Glutamatergic neuron (in vitro differentiated cells): ENCODE measurements around the gene NAT14. TPM values are rescaled to one million over a fixed set of nuclear protein-coding genes. Genes with fewer than 3 reads are reported as not detected.
"Not testable (repeated sequence)": the region's sequence is repeated elsewhere in the genome, so short reads cannot be mapped to it uniquely, and the experiment has no call there.

Experiments
- DNase-seq: peaks from one replicate; pipeline ENCODE4 v3.0.0; 2022
- H3K27ac Mint-ChIP-seq: one replicate; pipeline ENCODE4 v1.8.0; 2020; ENCODE audit warnings: mild to moderate bottlenecking, mixed read lengths, inconsistent platforms; ENCODE audit not compliant: unreplicated experiment
- H3K27me3 Mint-ChIP-seq: one replicate; pipeline ENCODE4 v1.8.0; 2020; ENCODE audit warnings: mild to moderate bottlenecking, moderate library complexity, mixed read lengths, inconsistent platforms; ENCODE audit not compliant: unreplicated experiment
- H3K36me3 Mint-ChIP-seq: one replicate; pipeline ENCODE4 v1.8.0; 2020; ENCODE audit warnings: mild to moderate bottlenecking, mixed read lengths, inconsistent platforms; ENCODE audit not compliant: unreplicated experiment
- H3K4me1 Mint-ChIP-seq: one replicate; pipeline ENCODE4 v1.8.0; 2020; ENCODE audit warnings: mild to moderate bottlenecking, low read depth, mixed read lengths, inconsistent platforms; ENCODE audit not compliant: unreplicated experiment
- H3K4me3 Mint-ChIP-seq: one replicate; pipeline ENCODE4 v1.8.0; 2020; ENCODE audit warnings: mild to moderate bottlenecking, mixed read lengths, inconsistent platforms; ENCODE audit not compliant: unreplicated experiment
- H3K9me3 Mint-ChIP-seq: one replicate; pipeline ENCODE4 v1.8.0; 2020; ENCODE audit warnings: mild to moderate bottlenecking, moderate library complexity, mixed read lengths, inconsistent platforms; ENCODE audit not compliant: unreplicated experiment
- total RNA-seq: library from RNA; stranded (reverse); fragmentation: NEBNext Ultra II Directional; extraction: Animal tissue kit (Norgen Biotek cat#: 25700); gene quantifications from one replicate; pipeline ENCODE4 v1.2.1, GENCODE V29; 2021; ENCODE audit not compliant: unreplicated experiment
- TF ChIP-seq, protein P1 (sequence below): fragments of 200-600 bp; sonication (generic); IDR thresholded peaks from one replicate; pipeline ENCODE4 v1.5.0; 2021; ENCODE audit not compliant: partially characterized antibody, unreplicated experiment

NAT14 gene
- total RNA-seq, 1 donor from 2014 or later, result 125 TPM

DNA sequence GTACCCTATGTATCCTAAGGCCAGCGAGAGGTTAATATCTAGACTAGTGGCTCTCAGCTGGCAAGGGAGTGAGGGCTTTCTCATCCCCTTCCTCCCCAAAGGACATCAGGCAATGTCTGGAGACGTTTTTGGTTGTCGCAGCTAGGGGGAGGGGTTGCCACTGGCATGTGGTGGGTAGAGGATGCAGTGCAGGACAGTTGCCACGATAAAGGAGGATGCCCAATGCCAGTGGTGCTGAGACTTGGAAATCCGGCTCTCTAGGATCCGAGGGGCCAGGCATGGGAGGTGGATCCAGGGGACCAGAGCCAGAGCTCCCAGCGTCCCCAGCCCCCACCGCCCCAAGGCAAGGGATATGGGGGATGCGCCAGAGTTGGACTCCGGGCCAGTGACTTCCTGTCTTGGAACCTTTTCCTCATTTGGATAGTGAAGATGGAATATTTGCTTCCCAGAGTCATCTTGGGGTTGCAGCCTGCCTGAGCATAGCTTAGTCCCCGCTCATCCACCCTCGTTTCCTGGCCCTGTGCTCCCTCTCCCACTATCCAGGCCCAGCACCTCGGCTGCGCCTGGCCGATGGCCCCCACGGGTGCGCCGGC lies 8.2 kb downstream of the NAT14 start:
- H3K27ac Mint-ChIP-seq, result no peak overlapping the region
- peaks cover 10% of the 10 kb centered on the region for H3K27me3 Mint-ChIP-seq
- H3K4me3 Mint-ChIP-seq, result no peak overlapping the region
- peaks cover 7% of the 10 kb centered on the region for H3K9me3 Mint-ChIP-seq
- no peaks in the 10 kb centered on the region for H3K36me3 Mint-ChIP-seq
- peaks cover 10% of the 10 kb centered on the region for H3K4me1 Mint-ChIP-seq
- no peak for DNase-seq
- TF ChIP-seq, protein P1, sequence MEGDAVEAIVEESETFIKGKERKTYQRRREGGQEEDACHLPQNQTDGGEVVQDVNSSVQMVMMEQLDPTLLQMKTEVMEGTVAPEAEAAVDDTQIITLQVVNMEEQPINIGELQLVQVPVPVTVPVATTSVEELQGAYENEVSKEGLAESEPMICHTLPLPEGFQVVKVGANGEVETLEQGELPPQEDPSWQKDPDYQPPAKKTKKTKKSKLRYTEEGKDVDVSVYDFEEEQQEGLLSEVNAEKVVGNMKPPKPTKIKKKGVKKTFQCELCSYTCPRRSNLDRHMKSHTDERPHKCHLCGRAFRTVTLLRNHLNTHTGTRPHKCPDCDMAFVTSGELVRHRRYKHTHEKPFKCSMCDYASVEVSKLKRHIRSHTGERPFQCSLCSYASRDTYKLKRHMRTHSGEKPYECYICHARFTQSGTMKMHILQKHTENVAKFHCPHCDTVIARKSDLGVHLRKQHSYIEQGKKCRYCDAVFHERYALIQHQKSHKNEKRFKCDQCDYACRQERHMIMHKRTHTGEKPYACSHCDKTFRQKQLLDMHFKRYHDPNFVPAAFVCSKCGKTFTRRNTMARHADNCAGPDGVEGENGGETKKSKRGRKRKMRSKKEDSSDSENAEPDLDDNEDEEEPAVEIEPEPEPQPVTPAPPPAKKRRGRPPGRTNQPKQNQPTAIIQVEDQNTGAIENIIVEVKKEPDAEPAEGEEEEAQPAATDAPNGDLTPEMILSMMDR, result no peak

DNA sequence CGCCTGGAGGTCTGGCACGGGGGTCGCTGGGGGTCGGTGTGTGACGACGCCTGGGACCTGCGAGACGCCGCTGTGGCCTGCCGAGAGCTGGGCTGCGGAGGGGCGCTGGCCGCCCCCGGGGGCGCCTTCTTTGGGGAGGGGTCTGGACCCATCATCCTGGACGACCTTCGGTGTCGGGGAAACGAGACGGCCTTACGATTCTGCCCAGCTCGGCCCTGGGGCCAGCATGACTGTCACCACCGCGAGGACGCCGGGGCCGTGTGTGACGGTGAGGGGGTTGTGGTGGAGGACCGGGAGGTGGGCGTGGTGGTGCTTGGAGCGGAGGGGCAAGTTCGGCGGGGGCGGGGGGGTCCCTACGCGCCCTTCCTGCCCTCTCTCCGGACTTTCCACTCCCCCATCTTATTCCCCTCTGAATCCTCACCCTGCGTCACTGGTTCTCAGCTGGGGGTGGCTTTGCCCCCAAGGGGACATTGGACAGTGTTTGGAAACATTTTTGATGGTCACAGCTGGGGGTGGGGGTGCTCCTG lies 8.7 kb downstream of the NAT14 start:
- Mint-ChIP-seq H3K9me3 (peaks cover 7% of the 10 kb centered on the region), H3K27ac (no peak overlapping the region), H3K27me3 (peaks cover 10% of the 10 kb centered on the region), H3K4me1 (peaks cover 10% of the 10 kb centered on the region), H3K36me3 (no peaks in the 10 kb centered on the region), H3K4me3 (no peak overlapping the region)
- DNase-seq, result no peak
- TF ChIP-seq, protein P1, result no peak

DNA sequence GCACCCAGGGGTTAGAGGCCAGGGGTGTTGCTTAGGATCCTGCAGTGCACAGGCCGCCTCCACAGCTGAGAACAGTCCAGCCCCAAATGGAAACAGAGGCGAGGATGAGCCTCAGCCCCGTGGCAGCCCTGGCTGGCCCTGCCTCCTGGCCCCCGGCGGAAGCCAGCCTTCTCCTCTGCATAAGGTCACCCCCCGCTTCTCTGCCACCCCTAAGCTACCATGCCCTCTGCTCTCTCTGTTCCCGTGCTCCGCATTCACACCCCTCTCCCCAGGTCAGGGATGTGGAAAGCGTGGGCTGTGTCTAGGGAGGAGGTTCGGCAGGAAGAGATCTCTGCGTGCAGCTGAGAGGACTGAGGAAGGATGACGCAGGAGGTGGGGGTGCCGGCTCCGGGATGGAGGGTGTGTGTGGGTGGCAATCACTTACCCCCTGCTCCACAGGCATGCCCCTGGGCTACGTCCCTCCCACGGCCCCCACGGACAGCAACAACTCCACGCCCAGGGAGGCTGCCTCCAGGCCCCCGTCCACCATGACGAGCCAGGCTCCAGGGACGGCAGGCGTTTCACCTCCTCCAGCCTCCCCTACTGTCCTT lies 9.3 kb downstream of the NAT14 start:
- TF ChIP-seq, protein P1, result no peak
- Mint-ChIP-seq H3K9me3 (peaks cover 7% of the 10 kb centered on the region), H3K27ac (no peak overlapping the region), H3K4me1 (peaks cover 10% of the 10 kb centered on the region), H3K4me3 (no peak overlapping the region), H3K27me3 (peaks cover 10% of the 10 kb centered on the region), H3K36me3 (no peaks in the 10 kb centered on the region)
- no peak for DNase-seq

DNA sequence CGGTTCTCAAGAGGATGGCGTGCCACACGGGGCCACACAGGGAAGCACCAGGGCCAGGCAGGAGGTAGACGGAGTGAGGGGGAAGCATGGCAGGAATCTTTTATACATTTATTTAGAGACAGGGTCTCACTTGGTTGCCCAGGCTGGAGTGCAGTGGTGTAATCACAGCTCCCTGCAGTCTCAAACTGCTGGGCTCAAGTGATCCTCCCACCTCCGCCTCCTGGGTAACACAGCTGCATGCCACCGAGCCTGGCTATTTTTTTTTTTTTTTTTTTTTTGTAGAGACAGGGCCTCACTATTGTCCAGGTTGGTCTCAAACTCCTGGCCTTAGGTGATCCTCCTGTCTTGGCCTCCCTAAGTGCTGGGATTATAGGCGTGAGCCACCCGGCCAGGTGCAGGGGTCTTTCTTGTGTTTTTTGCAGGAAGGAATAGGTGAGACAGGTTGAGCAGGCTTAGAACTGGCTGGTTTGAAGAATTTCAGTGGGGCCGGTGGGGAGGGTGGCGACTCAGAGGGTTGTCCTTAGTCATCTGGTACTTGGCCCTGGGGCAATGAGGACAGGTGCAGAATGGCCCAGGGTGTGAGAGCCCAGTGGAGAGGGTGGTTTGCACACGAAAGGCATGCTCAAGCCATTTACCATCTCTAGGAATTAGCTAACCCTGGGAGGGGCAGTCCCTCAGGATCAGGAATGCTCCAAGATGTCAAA lies 10.8 kb downstream of the NAT14 start:
- peak overlapping the region; percentile 76 for H3K4me3 Mint-ChIP-seq
- DNase-seq, result no peak
- peaks cover 7% of the 10 kb centered on the region for H3K9me3 Mint-ChIP-seq
- peaks cover 10% of the 10 kb centered on the region for H3K4me1 Mint-ChIP-seq
- TF ChIP-seq, protein P1, result no peak
- H3K27ac Mint-ChIP-seq, result peak overlapping the region; percentile 62
- H3K27me3 Mint-ChIP-seq, result peaks cover 13% of the 10 kb centered on the region
- H3K36me3 Mint-ChIP-seq, result no peaks in the 10 kb centered on the region

DNA sequence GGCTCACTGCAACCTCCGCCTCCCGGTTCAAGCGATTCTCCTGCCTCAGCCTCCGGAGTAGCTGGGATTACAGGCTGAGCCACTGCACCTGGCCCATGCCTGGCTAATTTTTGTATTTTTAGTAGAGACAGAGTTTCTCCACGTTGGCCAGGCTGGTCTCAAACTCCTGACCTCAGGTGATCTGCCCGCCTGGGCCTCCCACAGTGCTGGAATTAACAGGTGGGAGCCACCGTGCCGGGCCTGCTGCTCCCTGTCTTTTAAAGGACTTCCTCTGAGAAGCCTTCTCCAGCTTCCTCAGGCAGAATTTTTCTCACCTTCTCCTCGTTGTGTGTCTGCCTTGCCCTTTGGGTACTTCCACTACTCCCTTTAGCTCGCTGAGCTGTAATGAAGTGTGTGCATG lies 11.8 kb downstream of the NAT14 start:
- H3K27me3 Mint-ChIP-seq, result peaks cover 17% of the 10 kb centered on the region
- not testable (repeated sequence) for H3K9me3 Mint-ChIP-seq, DNase-seq, H3K27ac Mint-ChIP-seq, H3K4me1 Mint-ChIP-seq, H3K36me3 Mint-ChIP-seq
- H3K4me3 Mint-ChIP-seq, result peak overlapping the region; percentile 46
